Measurements from ENCODE around the gene DNAH6.

DNA sequence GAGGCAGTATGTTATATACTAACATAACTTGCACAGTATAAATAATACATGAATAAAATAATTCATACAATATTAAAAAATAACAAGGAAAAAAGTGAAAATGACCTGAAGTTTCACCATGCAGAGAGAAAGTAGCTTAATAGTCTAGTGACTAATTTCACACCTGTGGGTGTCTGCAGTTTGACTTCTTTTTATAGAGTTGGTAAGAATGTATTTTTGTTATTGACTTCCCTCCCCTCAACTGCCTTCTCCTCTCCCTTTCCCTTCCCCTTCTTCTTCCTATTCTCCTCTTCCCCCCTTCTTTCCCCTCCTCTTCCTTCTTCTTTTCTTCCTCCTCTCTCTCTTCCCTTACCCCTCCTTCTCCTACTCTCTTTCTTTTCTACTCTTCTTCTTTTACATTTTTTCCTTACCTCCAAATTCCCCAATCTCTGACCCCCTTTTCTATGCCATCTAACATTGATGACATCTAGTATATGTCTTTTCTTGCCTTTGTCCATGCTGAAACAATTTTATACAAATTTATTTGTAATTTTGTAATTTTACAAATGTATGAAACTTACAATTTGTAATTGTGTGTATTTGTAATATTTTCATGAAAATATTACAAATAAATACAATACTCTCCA lies 3.1 kb downstream of the DNAH6 start:
- TF ChIP-seq, protein P1, sequence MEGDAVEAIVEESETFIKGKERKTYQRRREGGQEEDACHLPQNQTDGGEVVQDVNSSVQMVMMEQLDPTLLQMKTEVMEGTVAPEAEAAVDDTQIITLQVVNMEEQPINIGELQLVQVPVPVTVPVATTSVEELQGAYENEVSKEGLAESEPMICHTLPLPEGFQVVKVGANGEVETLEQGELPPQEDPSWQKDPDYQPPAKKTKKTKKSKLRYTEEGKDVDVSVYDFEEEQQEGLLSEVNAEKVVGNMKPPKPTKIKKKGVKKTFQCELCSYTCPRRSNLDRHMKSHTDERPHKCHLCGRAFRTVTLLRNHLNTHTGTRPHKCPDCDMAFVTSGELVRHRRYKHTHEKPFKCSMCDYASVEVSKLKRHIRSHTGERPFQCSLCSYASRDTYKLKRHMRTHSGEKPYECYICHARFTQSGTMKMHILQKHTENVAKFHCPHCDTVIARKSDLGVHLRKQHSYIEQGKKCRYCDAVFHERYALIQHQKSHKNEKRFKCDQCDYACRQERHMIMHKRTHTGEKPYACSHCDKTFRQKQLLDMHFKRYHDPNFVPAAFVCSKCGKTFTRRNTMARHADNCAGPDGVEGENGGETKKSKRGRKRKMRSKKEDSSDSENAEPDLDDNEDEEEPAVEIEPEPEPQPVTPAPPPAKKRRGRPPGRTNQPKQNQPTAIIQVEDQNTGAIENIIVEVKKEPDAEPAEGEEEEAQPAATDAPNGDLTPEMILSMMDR (IDR thresholded peaks at IDR 0.05), result no peak
- TF ChIP-seq POLR2A (IDR thresholded peaks at IDR 0.05), result no peak
